ENCODE data around the gene KCNN1. TPM values are rescaled to one million over a fixed set of nuclear protein-coding genes. Genes with fewer than 3 reads are reported as not detected.

Gene KCNN1
- total and polyA plus RNA-seq, 2 of the 13 experiments (the other 11 are each of a cell fraction or from before 2014, with no cell fraction given): 0.04 TPM; not detected in 1

GRCh38 chr19:17967257-17968051, 547 bp downstream of the KCNN1 start:
- 13% methylated on average over 15 of the region's 35 CpGs for WGBS (ENCODE audit: low lambda C conversion rate)
- peak; percentile 95 for TF ChIP-seq EZH2 (conservative IDR thresholded peaks at IDR 0.05; ENCODE audit: low read depth, low read length)
- no peak for TF ChIP-seq TRIM22 (IDR thresholded peaks at IDR 0.05)
- Histone ChIP-seq H3K4me3 (replicated peaks in 1 of 3; ENCODE audit: insufficient read depth in 1 of 3, low read depth in 2 of 3, low read length in 3 of 3) (peak overlapping the region in 1 of 3 experiments; percentile 28; a peak in 1 of 6 replicates), H3K36me3 (replicated peaks in 1 of 2; ENCODE audit: control insufficient read depth in 1 of 2, insufficient read depth in 2 of 2, low read length in 2 of 2) (no peaks in the 10 kb centered on the region), H3K27ac (ENCODE audit: extremely low read length, insufficient read depth, low read length) (no peak overlapping the region), H3K79me2 (ENCODE audit: insufficient read depth, low read length) (no peaks in the 10 kb centered on the region), H3K9ac (ENCODE audit: insufficient read depth, low read depth, low read length) (no peak overlapping the region), H3K4me2 (ENCODE audit: low read depth, low read length) (peak overlapping the region; percentile 23; the same call in 1 of the 2 replicates), H4K20me1 (ENCODE audit: insufficient read depth, low read length) (no peaks in the 10 kb centered on the region), H3K4me1 (ENCODE audit: insufficient read depth, low read length) (peaks cover 10% of the 10 kb centered on the region; the same call in 1 of the 2 replicates), H3K9me3 (ENCODE audit: low read length) (no peaks in the 10 kb centered on the region), H3K27me3 (ENCODE audit: control insufficient read depth in 1 of 2, insufficient read depth in 2 of 2, low read length in 2 of 2) (peaks cover 3 to 52% of the 10 kb centered on the region in 2 experiments; a peak in 4 of 5 replicates), H2AFZ (ENCODE audit: low read length) (no peak overlapping the region)
- ATAC-seq (no peak), DNase-seq (ENCODE audit: low spot score) (no peak), FAIRE-seq (no peak)
- intact Hi-C loops (cut with micrococcal nuclease; ENCODE audit: unreplicated experiment): no loop called here
- POLR2A ChIA-PET: no interaction called here
- in situ Hi-C loops (cut with HindIII; ENCODE audit: extremely low pct_ligation_motif_present, low pct_unique_long_range_greater_than_20kb): no loop called here
- CTCF ChIA-PET (ENCODE audit: low intra/inter-chr PET ratio, low total read pairs): no interaction called here
- BruUV-seq (replicated peaks): no TSS peak

DNA sequence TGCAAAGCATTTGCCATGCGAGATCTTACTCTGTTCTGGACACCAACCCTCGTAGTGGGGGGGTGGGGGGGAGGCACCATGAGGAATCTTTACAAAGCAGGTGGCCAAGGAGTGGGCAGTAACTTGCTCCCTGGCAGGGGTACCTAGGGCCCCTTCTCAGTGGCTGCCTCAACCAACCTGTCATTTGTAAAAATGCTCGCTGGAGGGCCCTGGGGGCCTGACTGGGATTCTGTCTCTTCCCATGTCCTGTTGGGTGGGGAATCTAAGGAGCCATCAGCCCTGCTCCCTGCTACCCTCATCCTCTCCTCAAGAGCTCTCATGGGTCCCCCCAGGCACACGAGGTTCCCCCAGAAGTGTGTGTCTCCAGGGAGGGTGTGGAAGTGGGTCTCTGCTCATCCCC, 1.5 kb downstream of the KCNN1 start:
- intact Hi-C loops (cut with micrococcal nuclease; ENCODE audit: unreplicated experiment) (no loop called here), in situ Hi-C loops (cut with HindIII; ENCODE audit: extremely low pct_ligation_motif_present, low pct_unique_long_range_greater_than_20kb) (no loop called here)
- POLR2A ChIA-PET: no interaction called here
- Histone ChIP-seq H3K4me2 (ENCODE audit: low read depth, low read length) (no peak overlapping the region), H3K27me3 (ENCODE audit: control insufficient read depth in 1 of 2, insufficient read depth in 2 of 2, low read length in 2 of 2) (peaks cover 3 to 60% of the 10 kb centered on the region in 2 experiments; a peak in 4 of 5 replicates), H3K79me2 (ENCODE audit: insufficient read depth, low read length) (no peaks in the 10 kb centered on the region), H3K9me3 (ENCODE audit: low read length) (no peaks in the 10 kb centered on the region), H4K20me1 (ENCODE audit: insufficient read depth, low read length) (no peaks in the 10 kb centered on the region), H3K27ac (ENCODE audit: extremely low read length, insufficient read depth, low read length) (no peak overlapping the region), H3K4me1 (ENCODE audit: insufficient read depth, low read length) (peaks cover 10% of the 10 kb centered on the region; the same call in 1 of the 2 replicates), H3K9ac (ENCODE audit: insufficient read depth, low read depth, low read length) (no peak overlapping the region), H3K36me3 (replicated peaks in 1 of 2; ENCODE audit: control insufficient read depth in 1 of 2, insufficient read depth in 2 of 2, low read length in 2 of 2) (no peaks in the 10 kb centered on the region), H2AFZ (ENCODE audit: low read length) (no peak overlapping the region), H3K4me3 (replicated peaks in 1 of 3; ENCODE audit: insufficient read depth in 1 of 3, low read depth in 2 of 3, low read length in 3 of 3) (no peak overlapping the region)
- TF ChIP-seq ZSCAN21 (CRISPR knock-in tag; IDR thresholded peaks at IDR 0.05; ENCODE audit: borderline replicate concordance) (no peak), REPIN1 (CRISPR knock-in tag; IDR thresholded peaks at IDR 0.05; ENCODE audit: borderline replicate concordance, low read depth) (no peak)
- no peak for FAIRE-seq
- no peak for DNase-seq (ENCODE audit: low spot score)
- no TSS peak for BruUV-seq (replicated peaks)
- ATAC-seq: no peak
- CTCF ChIA-PET (ENCODE audit: low intra/inter-chr PET ratio, low total read pairs): no interaction called here
- WGBS (ENCODE audit: low lambda C conversion rate): 7% methylated on average over 3 of the region's 4 CpGs
